GM12878 (cell line): ENCODE data around the gene MDFI. TPM values are rescaled to one million over a fixed set of nuclear protein-coding genes. Genes with fewer than 3 reads are reported as not detected.
A peak's percentile ranks its signal among the peaks of the same experiment; 100 is the strongest.

Source experiments
- ATF7 ChIP-seq: fragments of 450-650 bp; IDR thresholded peaks from 2 replicates; pipeline ENCODE4 v1.6.1; 2016; ENCODE audit warnings: low read depth, mild to moderate bottlenecking
- BHLHE40 ChIP-seq, 2 experiments: fragments of 450-650 bp in 1 of 2; IDR thresholded peaks; 2 replicates each; pipeline ENCODE4 v1.6.1; 2011 to 2017; ENCODE audit warnings: low read depth in 2 of 2, borderline replicate concordance in 1 of 2, improper control_type of control experiment in 1 of 2, low read length in 1 of 2, mild to moderate bottlenecking in 1 of 2
- BMI1 ChIP-seq: fragments of 450-650 bp; IDR thresholded peaks from 2 replicates; pipeline ENCODE4 v1.6.1; 2016; ENCODE audit warnings: mild to moderate bottlenecking, moderate library complexity, borderline replicate concordance
- CBFB ChIP-seq: IDR thresholded peaks from 2 replicates; pipeline ENCODE4 v1.6.1; 2016; ENCODE audit warnings: antibody characterized with exemption, low read depth
- EED ChIP-seq: sonication (generic); IDR thresholded peaks from 2 replicates; pipeline ENCODE4 v1.6.1; 2016; ENCODE audit warnings: antibody characterized with exemption, low read depth
- ETV6 ChIP-seq, 2 experiments: fragments of 450-650 bp in 1 of 2; IDR thresholded peaks in 1 of 2; conservative IDR thresholded peaks in 1 of 2; 2 replicates each; pipeline ENCODE4 v1.6.1; 2014; ENCODE audit warnings: antibody characterized with exemption in 1 of 2, borderline replicate concordance in 1 of 2, low read depth in 1 of 2, mild to moderate bottlenecking in 1 of 2, moderate library complexity in 1 of 2
- GABPA ChIP-seq: IDR thresholded peaks from 2 replicates; pipeline ENCODE4 v1.6.1; 2014; ENCODE audit warnings: antibody characterized with exemption, low read depth, mild to moderate bottlenecking, inconsistent platforms
- IRF4 ChIP-seq: IDR thresholded peaks from 2 replicates; pipeline ENCODE4 v1.6.1; 2011; ENCODE audit warnings: low read depth, low read length
- KDM1A ChIP-seq: fragments of 200-600 bp; sonication (generic); IDR thresholded peaks from 2 replicates; pipeline ENCODE4 v1.6.1; 2016; ENCODE audit warnings: borderline replicate concordance
- KLF5 ChIP-seq: fragments of 450-650 bp; IDR thresholded peaks from 2 replicates; pipeline ENCODE4 v1.6.1; 2014; ENCODE audit warnings: mild to moderate bottlenecking; ENCODE audit not compliant: partially characterized antibody
- MAX ChIP-seq: IDR thresholded peaks from 2 replicates; pipeline ENCODE4 v1.6.1; 2012; ENCODE audit warnings: low read depth, low read length, improper control_type of control experiment
- MLLT1 ChIP-seq: fragments of 450-650 bp; IDR thresholded peaks from 2 replicates; pipeline ENCODE4 v1.6.1; 2016; ENCODE audit warnings: mild to moderate bottlenecking
- MTA2 ChIP-seq: fragments of 450-650 bp; IDR thresholded peaks from 2 replicates; pipeline ENCODE4 v1.6.1; 2016; ENCODE audit warnings: low read depth, mild to moderate bottlenecking, moderate library complexity
- PAX8 ChIP-seq: fragments of 450-650 bp; IDR thresholded peaks from 2 replicates; pipeline ENCODE4 v1.6.1; 2017; ENCODE audit warnings: mild to moderate bottlenecking, moderate library complexity
- POLR2AphosphoS2 ChIP-seq: IDR thresholded peaks from 2 replicates; pipeline ENCODE4 v1.6.1; 2011; ENCODE audit warnings: low read depth, mild to moderate bottlenecking, low read length, improper control_type of control experiment, moderate library complexity
- RAD21 ChIP-seq: IDR thresholded peaks from 2 replicates; pipeline ENCODE4 v1.6.1; 2011; ENCODE audit warnings: mild to moderate bottlenecking, low read depth, low read length, moderate library complexity; ENCODE audit not compliant: insufficient read depth
- RAD51 ChIP-seq: fragments of 450-650 bp; IDR thresholded peaks from 2 replicates; pipeline ENCODE4 v1.6.1; 2016; ENCODE audit warnings: moderate library complexity, mild to moderate bottlenecking, inconsistent platforms
- RB1 ChIP-seq: fragments of 450-650 bp; formaldehyde crosslinking; IDR thresholded peaks from 2 replicates; pipeline ENCODE4 v1.6.1; 2017; ENCODE audit warnings: mild to moderate bottlenecking, borderline replicate concordance
- SKIL ChIP-seq: fragments of 450-650 bp; IDR thresholded peaks from 2 replicates; pipeline ENCODE4 v1.6.1; 2017; ENCODE audit warnings: mild to moderate bottlenecking, low read depth, inconsistent platforms; ENCODE audit not compliant: poor library complexity, severe bottlenecking
- SPI1 ChIP-seq: IDR thresholded peaks from 2 replicates; pipeline ENCODE4 v1.6.1; 2011; ENCODE audit warnings: low read depth, mild to moderate bottlenecking, low read length, moderate library complexity, borderline replicate concordance; ENCODE audit not compliant: insufficient read depth
- SRF ChIP-seq, 2 experiments: IDR thresholded peaks; 2 replicates each; pipeline ENCODE4 v1.6.1; 2011; ENCODE audit warnings: low read depth in 2 of 2, low read length in 2 of 2, mild to moderate bottlenecking in 1 of 2, moderate library complexity in 1 of 2
- ZNF217 ChIP-seq: fragments of 450-650 bp; IDR thresholded peaks from 2 replicates; pipeline ENCODE4 v1.6.1; 2017; ENCODE audit warnings: antibody characterized with exemption, mild to moderate bottlenecking
- ZNF592 ChIP-seq: fragments of 450-650 bp; IDR thresholded peaks from 2 replicates; pipeline ENCODE4 v1.6.1; 2017; ENCODE audit warnings: mild to moderate bottlenecking, moderate library complexity
- polyA plus RNA-seq, 11 experiments: library from polyadenylated mRNA; depleted of rRNA in 4 of 11; unstranded in 6 of 11; stranded (reverse) in 5 of 11; fragments of >200 nt; fragmentation: Nextera tagmentation in 4 of 11; fragmentation: Illumina TruSeq in 1 of 11; extraction: Ambion mirVana in 4 of 11; extraction: Trizol in 1 of 11; gene quantifications; 1 replicate in 1 of 11; 2 replicates in 10 of 11; pipeline versions ENCODE4 v1.2.1 to v1.2.3, GENCODE V29; 2011 to 2016; ENCODE audit warnings: inconsistent platforms in 2 of 11, missing spikeins in 2 of 11, low read depth in 1 of 11
- total RNA-seq, 4 experiments: library from RNA; depleted of rRNA in 3 of 4; stranded (reverse); fragments of >200 nt in 3 of 4; fragmentation: Illumina TruSeq in 1 of 4; extraction: Trizol in 1 of 4; gene quantifications; 2 replicates each; pipeline versions ENCODE4 v1.2.1 to v1.2.3, GENCODE V29; 2013 to 2021

The MDFI gene
- total and polyA plus RNA-seq, 10 of the 15 experiments (the other 5 are each of a cell fraction or from before 2014, with no cell fraction given) = not detected

GRCh38 chr6:41683523-41684310 is 45.4 kb downstream of the MDFI start (continued):
- TF ChIP-seq ZNF592 (no peak), BMI1 (no peak), KDM1A (no peak), ETV6 (conservative IDR thresholded peaks at IDR 0.05 in 1 of 2, IDR thresholded peaks at IDR 0.05 in 1 of 2; ENCODE audit: borderline replicate concordance in 1 of 2, low read depth in 1 of 2) (no peak), KLF5 (no peak), MAX (peak; percentile 73), PAX8 (no peak), SPI1 (no peak), ZNF217 (no peak), CBFB (no peak), SRF (IDR thresholded peaks at IDR 0.05; ENCODE audit: low read depth in 2 of 2, low read length in 2 of 2) (no peak), POLR2AphosphoS2 (no peak), RB1 (no peak), MLLT1 (no peak), EED (no peak), MTA2 (no peak), GABPA (no peak), RAD51 (no peak), IRF4 (no peak), SKIL (no peak), RAD21 (peak; percentile 72), BHLHE40 (IDR thresholded peaks at IDR 0.05; ENCODE audit: borderline replicate concordance in 1 of 2, low read depth in 2 of 2, low read length in 1 of 2) (0 out of 4 replicates have a peak, but pooled peaks of 1 of the 2 experiments have one; percentile 37), ATF7 (no peak)
